ENCODE data around the gene SLC1A2. TPM values are rescaled to one million over a fixed set of nuclear protein-coding genes. Genes with fewer than 3 reads are reported as not detected.

SLC1A2 gene
- total and polyA plus RNA-seq, 2 of the 4 experiments (the other 2 are of a cell fraction), result 0.15 to 0.54 TPM

GRCh38 chr11:35239471-35240075, 179.8 kb downstream of the SLC1A2 start:
- H3K23ac ChIP-seq (ENCODE audit: low read depth, low read length), result no peak overlapping the region
- H2BK20ac ChIP-seq (ENCODE audit: low read depth, low read length), result no peak overlapping the region
- H3K36me3 ChIP-seq (ENCODE audit: control insufficient read depth, insufficient read depth, low read length), result no peaks in the 10 kb centered on the region
- H3K27me3 ChIP-seq (ENCODE audit: control insufficient read depth, insufficient read depth, low read length), result no peaks in the 10 kb centered on the region
- H3K4ac ChIP-seq (ENCODE audit: low read depth, low read length), result no peak overlapping the region
- no peaks in the 10 kb centered on the region for H4K20me1 ChIP-seq (ENCODE audit: insufficient read depth, low read length)
- DNase-seq (no peak), ATAC-seq (ENCODE audit: low read depth) (no peak)
- H3K4me3 ChIP-seq (ENCODE audit: insufficient read depth, low read depth, low read length), result no peak overlapping the region
- no peak overlapping the region for H2AK5ac ChIP-seq (ENCODE audit: low read depth, low read length)
- H3K4me2 ChIP-seq (ENCODE audit: low read depth, low read length), result no peak overlapping the region
- no peak overlapping the region for H4K5ac ChIP-seq (ENCODE audit: low read depth, low read length)
- no peak overlapping the region for H2BK120ac ChIP-seq (ENCODE audit: low read depth, low read length)
- CTCF ChIA-PET, result no interaction called here
- H3K9me3 ChIP-seq (ENCODE audit: control insufficient read depth, insufficient read depth, low read length), result peaks cover 3% of the 10 kb centered on the region; the same call in 1 of the 2 replicates
- no peak overlapping the region for H2AK9ac ChIP-seq (replicated peaks; ENCODE audit: low read depth, low read length, poor library complexity)
- no peak overlapping the region for H3K56ac ChIP-seq (ENCODE audit: extremely low read depth, insufficient read depth, low read length)
- H2AFZ ChIP-seq (replicated peaks; ENCODE audit: low read length, poor library complexity), result no peak overlapping the region
- H4K8ac ChIP-seq (ENCODE audit: low read depth in 2 of 2, low read length in 2 of 2), result no peak overlapping the region
- H2BK5ac ChIP-seq (ENCODE audit: low read depth, low read length, poor library complexity, severe bottlenecking), result no peak overlapping the region
- H3K4me1 ChIP-seq (ENCODE audit: control insufficient read depth, insufficient read depth, low read length), result peaks cover 7% of the 10 kb centered on the region
- H4K91ac ChIP-seq (ENCODE audit: insufficient read depth, low read depth, low read length), result no peak overlapping the region; the same call in 1 of the 2 replicates
- dilution Hi-C loops (cut with HindIII; ENCODE audit: low sequenced_read_pairs, unreplicated experiment), result no loop called here
- H3K18ac ChIP-seq (ENCODE audit: low read depth, low read length), result no peak overlapping the region
- in situ Hi-C loops (cut with MboI; ENCODE audit: low sequenced_read_pairs), result loop anchor here (10.0 kb wide), 1 partner anchor 145 kb away; no protein-coding TSS in a partner anchor
- intact Hi-C loops (cut with micrococcal nuclease), result loop anchor here (5.0 to 10.0 kb wide), 2 partner anchors 128 to 245 kb away; no protein-coding TSS in a partner anchor
- POLR2A ChIA-PET (ENCODE audit: unreplicated experiment), result no interaction called here
- no TSS peak for BruUV-seq (replicated peaks)
- H3K79me1 ChIP-seq (ENCODE audit: low read depth in 1 of 2, low read length in 2 of 2), result no peaks in the 10 kb centered on the region
- H2BK15ac ChIP-seq (ENCODE audit: low read depth, low read length), result no peak overlapping the region
- H3K14ac ChIP-seq (replicated peaks; ENCODE audit: low read depth, low read length), result no peak overlapping the region
- no peak for TF ChIP-seq CEBPB (IDR thresholded peaks at IDR 0.05; ENCODE audit: low read depth, low read length)
- no peak overlapping the region for H3K27ac ChIP-seq (ENCODE audit: insufficient read depth, low read length)
- no CpG with 5 or more reads among the region's 4 CpGs for WGBS, 2 experiments (ENCODE audit: extremely low coverage in 2 of 2, insufficient read length in 1 of 2)
- no peaks in the 10 kb centered on the region for H3K9me1 ChIP-seq (ENCODE audit: insufficient read depth, low read length)
- H3K9ac ChIP-seq (ENCODE audit: low read depth, low read length), result no peak overlapping the region

Measured in IMR-90 (cell line).